ENCODE measurements around the gene TMEM213. TPM values are rescaled to one million over a fixed set of nuclear protein-coding genes. Genes with fewer than 3 reads are reported as not detected.

TMEM213 gene
- total and polyA plus RNA-seq, 2 of the 8 experiments (the other 6 are each of a cell fraction or from before 2014, with no cell fraction given): 0.21 to 0.67 TPM

DNA sequence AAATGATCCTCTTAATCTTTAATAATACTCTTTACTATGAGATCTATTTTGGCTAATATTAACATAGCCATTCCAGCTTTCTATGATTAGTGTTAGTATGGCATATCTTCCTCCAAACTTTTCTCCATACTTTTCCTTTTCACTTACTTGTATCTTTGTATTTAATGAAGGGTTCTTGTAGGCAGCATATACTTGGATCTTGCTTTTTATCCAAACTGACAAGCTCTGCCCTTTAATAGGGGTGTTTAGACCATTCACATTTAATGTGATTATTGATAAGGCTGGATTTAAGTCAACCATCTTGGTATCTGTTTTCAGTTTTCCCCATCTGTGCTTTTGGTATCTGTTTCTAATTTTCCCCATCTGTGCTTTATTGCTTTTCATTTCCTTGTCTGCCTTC, 59.9 kb downstream of the TMEM213 start (continued):
- TF ChIP-seq, protein P1, sequence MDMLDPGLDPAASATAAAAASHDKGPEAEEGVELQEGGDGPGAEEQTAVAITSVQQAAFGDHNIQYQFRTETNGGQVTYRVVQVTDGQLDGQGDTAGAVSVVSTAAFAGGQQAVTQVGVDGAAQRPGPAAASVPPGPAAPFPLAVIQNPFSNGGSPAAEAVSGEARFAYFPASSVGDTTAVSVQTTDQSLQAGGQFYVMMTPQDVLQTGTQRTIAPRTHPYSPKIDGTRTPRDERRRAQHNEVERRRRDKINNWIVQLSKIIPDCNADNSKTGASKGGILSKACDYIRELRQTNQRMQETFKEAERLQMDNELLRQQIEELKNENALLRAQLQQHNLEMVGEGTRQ (IDR thresholded peaks at IDR 0.05; ENCODE audit: low read length): no peak
- TF ChIP-seq CTCF (IDR thresholded peaks at IDR 0.05; ENCODE audit: control extremely low read depth in 1 of 3, insufficient read depth in 1 of 3, low read depth in 1 of 3, low read length in 3 of 3): no peak
- TF ChIP-seq POU5F1 (IDR thresholded peaks at IDR 0.05; ENCODE audit: low read depth, low read length): no peak
- TF ChIP-seq EZH2 (IDR thresholded peaks at IDR 0.05; ENCODE audit: low read depth, low read length, severe bottlenecking): no peak
- no peak for TF ChIP-seq CEBPB (IDR thresholded peaks at IDR 0.05; ENCODE audit: low read depth, low read length)

Data from H1 (cell line).